Stomach (tissue), 9 donors: ENCODE results near the gene IFIT3. TPM values are rescaled to one million over a fixed set of nuclear protein-coding genes. Genes with fewer than 3 reads are reported as not detected.

Experiments used
- DNase-seq, 2 donors: peaks; one replicate each; pipeline versions ENCODE4 v3.0.0 to v3.0.0-alpha.2; 2013 to 2019
- H3K27ac ChIP-seq, 5 donors: fragments of 200-600 bp in 4 of 5; sonication (generic) in 4 of 5; one replicate each; pipeline ENCODE4 v1.5.1; 2013 to 2019; ENCODE audit warnings: mild to moderate bottlenecking in 1 of 5, moderate library complexity in 1 of 5
- H3K27me3 ChIP-seq, 3 donors: fragments of 200-600 bp; sonication (generic); one replicate each; pipeline ENCODE4 v1.5.1; 2017 to 2019; ENCODE audit warnings: mixed run types in 1 of 3
- H3K36me3 ChIP-seq, 4 donors: fragments of 200-600 bp; sonication (generic); 1 replicate in 3 of 4; 2 replicates in 1 of 4; pipeline ENCODE4 v1.5.1; 2016 to 2019
- H3K4me1 ChIP-seq, 4 donors: fragments of 200-600 bp; sonication (generic); one replicate each; pipeline ENCODE4 v1.5.1; 2016 to 2019
- H3K4me3 ChIP-seq, 4 donors: fragments of 200-600 bp; sonication (generic) in 3 of 4; one replicate each; pipeline ENCODE4 v1.5.1; 2016 to 2019; ENCODE audit warnings: mild to moderate bottlenecking in 1 of 4
- H3K9me3 ChIP-seq, 4 donors: fragments of 200-600 bp; sonication (generic); one replicate each; pipeline ENCODE4 v1.5.1; 2016 to 2019
- EP300 ChIP-seq: sonication (generic); formaldehyde crosslinking; IDR thresholded peaks from one replicate; pipeline ENCODE4 v1.6.1; 2017; ENCODE audit warnings: antibody characterized with exemption
- POLR2A ChIP-seq, 4 donors: fragments of 450-650 bp; IDR thresholded peaks; one replicate each; pipeline ENCODE4 v1.6.1; 2016; ENCODE audit warnings: antibody characterized with exemption in 4 of 4, control low read depth in 2 of 4, mild to moderate bottlenecking in 1 of 4, moderate library complexity in 1 of 4
- POLR2AphosphoS5 ChIP-seq, 3 donors: sonication (generic); formaldehyde crosslinking; IDR thresholded peaks; one replicate each; pipeline ENCODE4 v1.6.1; 2016; ENCODE audit warnings: antibody characterized with exemption in 3 of 3
- WGBS, 5 donors: extraction: QIAGEN DNeasy Blood & Tissue Kit in 3 of 5; methylation state at CpG; one replicate each; pipeline versions ENCODE4 v1.1.5 to v1.1.7; 2013 to 2018; 5-methylcytosine and 5-hydroxymethylcytosine counted together
- intact Hi-C: fragments of 100-400 bp; cut with DNase I; formaldehyde crosslinking; loops from one replicate; pipeline ENCODE4 v1.15.1; 2023; ENCODE audit warnings: low total_unique reads
- polyA plus RNA-seq, 3 donors: library from polyadenylated mRNA; stranded (reverse); fragments of 200-250 nt; gene quantifications; one replicate each; pipeline ENCODE4 v1.2.3, GENCODE V29; 2013
- total RNA-seq, 5 donors: library from RNA; depleted of rRNA; stranded (reverse); fragments of >200 nt; gene quantifications; one replicate each; pipeline versions ENCODE4 v1.1.0 to v1.2.3, GENCODE V29; 2014 to 2016
- TF ChIP-seq, protein P1 (sequence below), 7 experiments: fragments of 450-650 bp in 4 of 7; fragments of 200-600 bp in 3 of 7; sonication (generic) in 3 of 7; IDR thresholded peaks; one replicate each; pipeline ENCODE4 v1.5.1; 2016 to 2019; ENCODE audit warnings: antibody characterized with exemption in 7 of 7, control low read depth in 2 of 7, mild to moderate bottlenecking in 1 of 7
- donor health status: healthy with polysubstance abuse.
- donor health status: Bipolar disorder and iron deficiency.
- donor health status: healthy.

IFIT3 gene
- total and polyA plus RNA-seq, 8 donors = 1.3 to 11.4 (median 6.9) TPM

DNA sequence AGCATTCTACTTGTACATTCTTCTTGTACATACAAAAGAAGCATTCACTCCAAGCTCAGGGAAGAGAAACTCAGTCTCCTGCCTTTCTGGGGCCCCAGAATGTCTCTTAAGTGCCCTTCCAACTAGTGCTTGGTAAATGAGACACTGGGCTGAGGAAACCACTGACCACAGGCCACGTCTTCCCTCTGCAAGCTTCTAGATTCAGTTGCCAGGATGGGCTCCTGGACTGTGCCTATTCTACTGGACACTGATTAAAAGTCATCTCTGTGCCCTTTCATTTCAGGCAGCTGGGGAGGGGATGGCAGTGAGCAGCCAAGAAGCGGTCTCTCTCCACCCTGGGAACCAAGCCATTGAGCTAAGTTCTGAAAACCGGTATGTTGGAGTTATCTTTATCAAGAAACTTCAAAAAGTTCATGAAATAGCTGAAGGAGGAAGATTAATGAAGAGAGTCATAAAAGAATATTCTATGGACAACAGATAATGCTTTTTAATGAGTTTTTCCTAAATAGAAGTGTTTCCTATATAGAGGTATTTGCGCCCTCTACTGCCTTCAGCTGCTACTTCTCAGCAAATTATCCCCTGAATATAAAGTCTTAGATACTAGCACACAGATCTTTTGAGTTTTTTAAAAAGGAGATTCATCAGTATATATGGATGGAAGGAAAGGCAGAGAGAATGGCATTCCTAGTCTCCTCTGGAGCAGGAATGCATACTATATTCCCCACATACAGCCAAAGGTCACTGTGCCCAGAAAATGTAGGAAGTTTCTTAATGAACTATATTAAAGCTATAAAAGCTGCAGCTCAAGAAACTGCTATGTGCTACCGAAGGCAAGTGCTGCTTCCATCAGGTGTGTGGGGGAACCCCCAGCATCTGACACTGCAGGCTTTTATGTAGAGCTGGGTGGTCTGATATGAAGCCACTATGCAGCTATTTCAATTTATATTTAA lies 41.6 kb downstream of the IFIT3 start:
- no peaks in the 10 kb centered on the region for H3K27me3 ChIP-seq
- no peak overlapping the region for H3K4me3 ChIP-seq
- H3K36me3 ChIP-seq = no peaks in the 10 kb centered on the region
- H3K27ac ChIP-seq = peak overlapping the region in 1 of 5 donors; percentile 2
- no peak for TF ChIP-seq POLR2A (IDR thresholded peaks at IDR 0.05)
- no peak for TF ChIP-seq EP300
- TF ChIP-seq, protein P1, sequence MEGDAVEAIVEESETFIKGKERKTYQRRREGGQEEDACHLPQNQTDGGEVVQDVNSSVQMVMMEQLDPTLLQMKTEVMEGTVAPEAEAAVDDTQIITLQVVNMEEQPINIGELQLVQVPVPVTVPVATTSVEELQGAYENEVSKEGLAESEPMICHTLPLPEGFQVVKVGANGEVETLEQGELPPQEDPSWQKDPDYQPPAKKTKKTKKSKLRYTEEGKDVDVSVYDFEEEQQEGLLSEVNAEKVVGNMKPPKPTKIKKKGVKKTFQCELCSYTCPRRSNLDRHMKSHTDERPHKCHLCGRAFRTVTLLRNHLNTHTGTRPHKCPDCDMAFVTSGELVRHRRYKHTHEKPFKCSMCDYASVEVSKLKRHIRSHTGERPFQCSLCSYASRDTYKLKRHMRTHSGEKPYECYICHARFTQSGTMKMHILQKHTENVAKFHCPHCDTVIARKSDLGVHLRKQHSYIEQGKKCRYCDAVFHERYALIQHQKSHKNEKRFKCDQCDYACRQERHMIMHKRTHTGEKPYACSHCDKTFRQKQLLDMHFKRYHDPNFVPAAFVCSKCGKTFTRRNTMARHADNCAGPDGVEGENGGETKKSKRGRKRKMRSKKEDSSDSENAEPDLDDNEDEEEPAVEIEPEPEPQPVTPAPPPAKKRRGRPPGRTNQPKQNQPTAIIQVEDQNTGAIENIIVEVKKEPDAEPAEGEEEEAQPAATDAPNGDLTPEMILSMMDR (IDR thresholded peaks at IDR 0.05) = peak in 4 of 7 experiments; percentile 20 to 54 (median 36)
- no peak for TF ChIP-seq POLR2AphosphoS5 (IDR thresholded peaks at IDR 0.05)
- peak in 1 of 2 donors; percentile 70 for DNase-seq
- H3K9me3 ChIP-seq = no peaks in the 10 kb centered on the region
- H3K4me1 ChIP-seq = peaks cover 16 to 37% (median 22%) of the 10 kb centered on the region in 4 donors
- intact Hi-C loops = no loop called here
- WGBS, 5 donors = 56 to 63% (median 61%) methylated on average over 5 of the region's 5 CpGs

DNA sequence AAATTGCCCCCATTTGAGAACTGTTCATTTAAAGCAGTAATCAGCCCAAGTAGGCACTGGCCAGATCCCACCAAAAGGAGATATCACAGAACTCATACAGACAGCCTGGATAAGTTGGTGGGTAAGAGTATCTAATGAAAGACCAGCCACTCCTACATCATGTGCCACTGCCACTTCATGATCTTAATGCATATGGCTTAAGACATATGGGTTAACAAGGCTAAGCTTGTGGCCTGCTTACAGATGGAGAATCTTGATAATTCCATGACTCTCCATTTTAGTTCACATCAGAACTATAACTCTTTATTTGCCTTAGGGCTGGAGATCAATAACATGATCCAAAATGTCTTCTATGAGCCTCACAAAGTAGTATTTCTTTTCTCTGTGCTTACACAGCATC lies 43.3 kb downstream of the IFIT3 start:
- Histone ChIP-seq H3K4me3 (no peak overlapping the region), H3K4me1 (peaks cover 27 to 45% (median 32%) of the 10 kb centered on the region in 4 donors), H3K27me3 (no peaks in the 10 kb centered on the region), H3K9me3 (no peaks in the 10 kb centered on the region), H3K36me3 (no peaks in the 10 kb centered on the region), H3K27ac (no peak overlapping the region)
- intact Hi-C loops = no loop called here
- TF ChIP-seq, protein P1 (IDR thresholded peaks at IDR 0.05) = no peak
- TF ChIP-seq POLR2AphosphoS5 (IDR thresholded peaks at IDR 0.05) = no peak
- no peak for TF ChIP-seq EP300
- TF ChIP-seq POLR2A (IDR thresholded peaks at IDR 0.05) = no peak
- no peak for DNase-seq

DNA sequence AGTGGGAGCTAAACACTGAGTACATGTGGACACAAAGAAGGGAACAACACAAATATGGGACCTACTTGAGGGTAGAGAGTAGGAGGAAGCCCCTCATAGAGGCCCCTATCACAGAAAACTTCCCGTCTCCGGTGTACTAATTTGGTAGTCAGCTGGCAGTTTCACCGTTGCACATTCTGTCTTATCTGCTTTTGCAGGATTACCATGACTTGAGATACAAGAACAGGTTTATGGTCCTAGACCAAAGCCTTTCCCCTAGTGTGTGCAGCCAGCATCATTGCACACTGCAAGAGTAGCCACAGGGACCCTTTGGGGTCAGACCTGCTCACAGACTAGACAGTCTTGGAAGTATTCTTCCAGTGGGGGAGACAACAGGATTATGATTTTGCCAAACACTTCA lies 44.2 kb downstream of the IFIT3 start:
- Histone ChIP-seq H3K27me3 (no peaks in the 10 kb centered on the region), H3K27ac (no peak overlapping the region), H3K4me3 (no peak overlapping the region), H3K4me1 (peaks cover 27 to 45% (median 32%) of the 10 kb centered on the region in 4 donors), H3K36me3 (no peaks in the 10 kb centered on the region), H3K9me3 (no peaks in the 10 kb centered on the region)
- 67 to 81% (median 68%) methylated on average over 3 of the region's 3 CpGs for WGBS, 5 donors
- DNase-seq = no peak
- intact Hi-C loops = no loop called here
- no peak for TF ChIP-seq POLR2A (IDR thresholded peaks at IDR 0.05)
- TF ChIP-seq, protein P1 (IDR thresholded peaks at IDR 0.05) = no peak
- no peak for TF ChIP-seq POLR2AphosphoS5 (IDR thresholded peaks at IDR 0.05)
- TF ChIP-seq EP300 = no peak

DNA sequence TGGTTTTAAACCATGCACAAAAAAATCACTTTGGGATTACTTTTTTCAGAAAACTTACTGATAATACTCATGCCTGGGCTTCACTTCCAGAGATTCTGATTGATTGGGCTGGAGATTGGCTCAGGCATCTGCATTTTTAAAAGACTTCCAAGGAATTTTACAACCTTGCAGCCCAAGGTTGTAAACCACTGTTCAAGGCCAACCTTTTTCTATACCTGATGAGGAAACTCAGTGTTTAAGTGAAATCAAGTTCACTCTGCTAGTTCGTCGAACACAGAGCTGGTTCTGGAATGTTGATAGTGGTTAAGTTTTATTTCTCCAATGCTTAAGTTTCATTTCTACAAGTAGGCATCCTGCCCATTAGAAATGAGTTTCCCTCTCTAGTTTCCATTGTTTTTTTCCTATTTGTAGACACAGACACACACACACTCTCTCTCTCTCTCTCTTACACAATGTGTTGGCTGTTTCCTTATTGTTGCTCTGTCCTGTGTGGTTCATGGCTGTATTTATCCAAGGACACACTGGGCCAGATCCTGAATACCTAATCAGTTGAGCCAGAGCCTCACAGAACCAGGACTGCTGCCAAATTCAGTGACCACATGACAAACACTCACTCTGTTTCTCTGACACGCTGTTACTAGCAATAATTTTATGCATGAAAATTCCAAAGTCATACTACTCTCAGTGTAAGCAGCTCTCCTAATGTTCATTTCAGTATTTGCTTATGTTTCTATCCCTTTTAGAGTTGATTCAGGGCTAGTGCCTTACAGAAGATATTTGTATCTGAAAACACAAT lies 46.3 kb downstream of the IFIT3 start:
- H3K36me3 ChIP-seq = no peaks in the 10 kb centered on the region
- WGBS, 5 donors = 4 to 11% (median 9%) methylated on average over 3 of the region's 3 CpGs
- no peaks in the 10 kb centered on the region for H3K27me3 ChIP-seq
- peak overlapping the region; percentile 10 to 91 (median 81) for H3K27ac ChIP-seq
- TF ChIP-seq POLR2AphosphoS5 (IDR thresholded peaks at IDR 0.05) (peak; percentile 53 to 94 (median 80)), POLR2A (IDR thresholded peaks at IDR 0.05) (no peak)
- H3K9me3 ChIP-seq = no peaks in the 10 kb centered on the region
- DNase-seq = peak; percentile 91 to 92
- H3K4me1 ChIP-seq = peaks cover 22 to 29% (median 26%) of the 10 kb centered on the region in 4 donors
- intact Hi-C loops = no loop called here
- no peak overlapping the region for H3K4me3 ChIP-seq
